Activated T-cell treated with anti-CD3 and anti-CD28 coated beads for 1 hour (primary cell): Measurements from ENCODE around the gene SRPK3.

Experiments
- DNase-seq: peaks from one replicate; pipeline ENCODE4 v3.0.0-alpha.2; 2020; ENCODE audit warnings: low read depth

SRPK3 gene

DNA sequence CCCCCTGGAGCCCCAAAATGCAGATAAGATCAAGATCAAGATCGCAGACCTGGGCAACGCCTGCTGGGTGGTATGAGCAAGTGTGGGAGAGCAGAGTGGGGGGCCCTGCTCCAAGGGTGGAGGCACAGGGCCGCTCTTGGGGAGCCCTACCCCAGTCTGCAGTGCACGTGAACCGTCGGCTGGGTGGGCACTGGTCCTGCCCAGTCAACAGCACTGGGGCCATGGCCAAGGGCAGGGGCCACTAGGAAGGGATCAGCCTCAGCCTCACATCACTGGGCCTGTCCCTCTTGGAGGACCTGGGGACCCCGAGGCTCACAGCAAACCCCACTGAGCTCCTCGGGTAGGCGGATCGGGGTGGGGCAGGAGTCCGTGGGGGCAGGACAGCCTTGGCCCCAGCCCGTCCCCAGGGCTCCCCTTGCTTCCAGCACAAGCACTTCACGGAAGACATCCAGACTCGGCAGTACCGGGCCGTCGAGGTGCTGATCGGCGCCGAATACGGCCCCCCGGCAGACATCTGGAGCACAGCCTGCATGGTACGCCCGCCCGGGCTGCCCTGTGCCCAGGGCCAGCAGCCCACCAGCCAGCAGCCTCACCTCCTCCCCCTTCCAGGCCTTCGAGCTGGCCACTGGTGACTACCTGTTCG is 3.6 kb downstream of the SRPK3 start:
- no peak for DNase-seq

DNA sequence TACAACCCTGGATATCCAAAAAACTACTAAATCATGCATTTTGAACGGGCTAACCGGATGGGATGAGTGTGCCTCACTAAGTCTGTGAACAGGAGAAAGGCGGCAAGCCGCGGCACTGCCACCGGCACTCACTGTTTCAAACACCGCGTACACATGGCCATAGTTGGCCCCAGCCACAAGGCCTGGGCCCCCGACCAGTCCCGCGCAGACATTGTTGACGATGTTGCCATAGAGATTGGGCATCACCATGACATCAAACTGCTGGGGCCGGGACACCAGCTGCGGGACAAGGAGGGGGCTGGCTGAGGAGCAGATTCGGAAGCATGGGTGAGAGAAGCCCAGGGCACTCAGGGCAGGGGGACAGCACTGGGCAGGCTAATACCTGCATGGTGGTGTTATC is 5.8 kb downstream of the SRPK3 start:
- DNase-seq: no peak

DNA sequence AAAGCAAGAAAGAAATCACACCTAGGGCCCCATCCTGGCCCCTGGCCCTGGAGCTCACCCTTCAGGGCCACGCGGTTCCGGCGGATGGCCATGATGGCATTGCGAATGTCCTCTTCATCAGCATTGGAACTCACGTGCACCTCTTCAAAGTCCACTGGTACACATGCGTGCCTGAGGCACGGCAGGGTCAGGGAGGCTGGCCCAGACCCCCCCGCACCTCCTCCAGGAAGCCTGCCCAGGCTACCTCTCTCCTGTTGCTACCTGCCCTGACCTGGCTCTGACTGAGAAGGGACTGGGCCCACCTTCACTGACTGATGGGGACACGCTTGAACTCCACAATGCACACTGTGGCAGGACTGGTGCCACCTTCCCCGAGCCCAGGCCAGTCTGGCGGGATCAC is 8.8 kb downstream of the SRPK3 start:
- DNase-seq: no peak

DNA sequence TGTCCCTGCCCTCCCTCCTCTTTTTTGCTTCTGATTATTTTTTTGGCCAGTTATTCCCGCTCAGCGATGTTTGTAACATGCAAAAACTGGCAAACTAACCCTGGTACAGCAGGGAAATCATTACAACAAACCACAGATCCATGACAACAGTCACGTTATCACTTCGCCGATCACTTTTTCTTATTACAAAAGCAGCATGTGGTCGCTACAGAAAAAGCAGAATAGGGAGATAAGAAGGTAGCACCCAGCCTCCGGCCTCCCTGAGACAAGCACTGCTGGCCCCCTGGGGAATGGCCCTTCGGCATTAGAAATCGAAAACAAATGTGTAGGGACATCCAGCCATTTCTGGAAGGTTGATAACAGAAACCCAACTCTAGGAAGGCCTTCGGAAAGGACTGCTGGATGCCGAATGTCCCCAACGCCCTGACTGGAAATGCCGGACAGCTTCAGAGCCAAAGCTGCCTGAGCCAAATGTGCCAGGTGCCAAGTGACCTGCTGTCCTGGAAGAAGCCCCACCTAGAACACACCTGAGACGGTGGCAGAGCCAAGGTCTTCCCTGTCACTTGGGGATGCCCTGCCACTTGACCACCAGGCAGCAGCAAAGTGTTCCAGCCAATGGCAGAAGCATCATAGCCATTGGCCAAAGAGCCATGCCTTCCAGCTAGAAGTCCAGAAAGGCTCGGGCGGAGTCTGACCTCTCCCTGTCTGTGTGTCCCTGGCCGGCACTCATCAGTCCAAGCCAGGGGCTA is 10.4 kb downstream of the SRPK3 start:
- DNase-seq: no peak

DNA sequence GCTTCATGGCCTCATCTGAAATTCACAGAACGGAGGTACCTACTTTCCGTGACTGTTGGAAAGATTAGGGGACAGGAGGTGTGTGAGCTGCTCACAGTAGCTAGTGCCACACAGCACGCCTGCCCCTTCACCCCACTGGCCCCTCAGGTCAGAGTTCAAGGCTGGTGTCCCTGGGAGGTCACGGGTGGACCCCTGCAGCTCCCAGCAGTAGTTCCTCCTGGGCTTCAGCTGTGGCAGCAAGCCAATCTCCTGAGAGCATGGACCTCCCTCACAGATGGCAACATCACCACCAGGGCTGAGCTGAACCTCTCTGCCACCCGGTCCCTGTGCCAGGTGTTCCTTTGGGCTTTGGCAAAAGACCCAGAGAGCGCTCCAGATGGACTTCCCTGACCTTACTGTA is 11.5 kb downstream of the SRPK3 start:
- no peak for DNase-seq

DNA sequence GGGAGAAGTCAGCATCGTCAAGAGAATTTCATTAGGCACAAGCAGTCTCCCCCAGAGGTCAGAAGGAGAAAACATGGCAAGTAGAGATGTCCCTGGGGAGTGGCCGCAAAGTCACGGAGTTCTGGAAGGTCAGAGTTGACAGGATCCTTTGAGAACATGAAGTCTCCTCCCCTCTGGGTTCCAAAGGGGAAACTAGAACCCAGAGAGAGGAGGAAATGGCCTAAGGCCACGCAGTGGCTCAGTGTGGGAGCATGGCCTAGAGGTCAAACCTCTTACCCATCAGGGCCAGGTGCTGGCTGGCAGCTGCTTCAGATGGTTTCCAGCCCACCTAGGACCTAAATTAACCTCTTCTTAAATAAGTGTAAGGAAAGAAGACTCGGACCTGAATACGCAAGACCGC is 12.4 kb downstream of the SRPK3 start:
- no peak for DNase-seq

DNA sequence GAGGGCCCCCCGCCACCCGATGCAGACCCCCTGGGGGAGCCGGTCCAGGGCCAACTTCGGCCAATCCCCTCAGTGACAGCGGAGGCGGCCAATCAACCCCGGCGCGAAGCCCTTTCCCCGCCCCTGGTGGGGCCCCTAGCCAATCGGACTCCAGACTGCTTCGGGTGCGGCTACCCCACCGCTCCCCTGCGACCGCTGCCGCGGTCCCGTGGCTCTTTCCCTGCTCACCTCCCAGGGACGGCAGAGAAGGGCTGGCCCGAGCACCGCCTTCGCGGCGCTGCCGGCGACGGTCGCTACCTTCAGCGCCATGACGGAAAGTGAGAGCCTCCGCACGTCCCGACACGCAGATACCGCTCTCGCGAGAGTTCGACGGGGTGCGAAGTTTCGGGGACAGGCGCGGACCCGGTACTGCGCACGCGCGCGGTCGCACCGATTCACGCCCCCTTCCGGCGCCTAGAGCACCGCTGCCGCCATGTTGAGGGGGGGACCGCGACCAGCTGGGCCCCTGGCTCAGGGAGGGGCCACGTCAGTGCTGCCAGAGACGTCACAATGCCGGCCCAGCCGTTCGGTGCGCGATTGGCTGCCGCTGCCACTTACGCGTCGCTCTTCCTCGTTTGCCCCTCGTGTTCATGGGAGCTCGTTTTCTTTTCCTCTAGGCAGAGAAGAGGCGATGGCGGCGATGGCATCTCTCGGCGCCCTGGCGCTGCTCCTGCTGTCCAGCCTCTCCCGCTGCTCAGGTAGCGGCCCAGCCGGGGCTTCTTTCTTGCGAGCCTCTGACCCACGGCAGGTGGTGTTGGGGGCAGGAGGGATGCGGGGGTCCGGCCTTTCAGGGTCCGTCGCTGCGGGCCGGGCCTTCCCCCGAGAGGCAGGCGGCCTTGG is 13.4 kb downstream of the SRPK3 start, which contains the start of the genes IDH3G and SSR4:
Gene IDH3G, minus strand, starts transcription at position 358 of the 879 bp plus-strand sequence. Its CDS starts 49 bp downstream, at position 309.
Gene SSR4, plus strand, starts transcription at position 651 of the 879 bp plus-strand sequence. Its CDS starts 20 bp downstream, at position 671.
- peak; percentile 87 for DNase-seq

DNA sequence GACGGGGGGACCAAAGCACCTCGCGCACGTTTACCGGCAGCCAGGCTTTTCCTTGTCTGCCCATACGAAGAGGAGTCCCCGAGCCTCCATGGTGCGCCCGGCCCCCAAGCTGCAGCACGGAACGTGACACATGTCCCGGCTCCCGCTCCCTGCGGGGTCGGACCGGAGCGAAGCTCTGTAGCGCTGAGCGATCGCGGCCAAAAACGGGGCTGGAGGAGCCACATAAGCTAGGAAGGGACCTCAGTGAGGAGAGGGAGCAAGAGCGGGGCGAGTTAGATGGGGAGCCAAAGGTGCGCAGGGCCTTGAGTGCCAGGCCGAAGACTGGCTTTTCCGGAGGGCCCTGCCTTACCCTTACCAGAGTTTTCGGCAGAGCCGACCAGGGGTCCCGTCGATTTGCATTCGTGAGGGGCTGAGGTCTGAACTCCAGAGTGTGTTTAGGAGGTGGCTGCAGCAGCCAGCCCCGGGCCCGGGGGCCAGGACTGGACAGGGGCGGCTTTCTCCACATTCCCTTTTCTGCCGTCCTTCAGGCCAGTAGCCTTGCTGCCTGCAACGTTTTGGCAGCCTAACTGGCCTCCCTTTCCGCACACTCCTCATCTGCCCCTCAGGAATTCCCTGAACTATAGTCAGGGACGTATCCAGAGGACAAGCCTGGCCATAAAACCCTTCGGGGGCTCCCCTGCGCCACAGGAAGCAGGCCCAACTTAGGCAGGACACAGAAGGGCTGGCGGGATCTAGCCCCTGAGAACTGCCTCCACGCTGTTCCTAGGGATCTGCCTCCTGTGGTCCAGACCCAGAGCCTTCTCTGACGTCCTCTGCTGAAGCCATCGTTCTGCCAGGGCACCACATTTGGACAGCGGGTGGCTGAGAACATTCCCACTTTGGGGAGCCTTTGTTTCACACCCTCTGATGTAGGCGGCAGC is 14.3 kb downstream of the SRPK3 start:
- DNase-seq: peak; percentile 11

DNA sequence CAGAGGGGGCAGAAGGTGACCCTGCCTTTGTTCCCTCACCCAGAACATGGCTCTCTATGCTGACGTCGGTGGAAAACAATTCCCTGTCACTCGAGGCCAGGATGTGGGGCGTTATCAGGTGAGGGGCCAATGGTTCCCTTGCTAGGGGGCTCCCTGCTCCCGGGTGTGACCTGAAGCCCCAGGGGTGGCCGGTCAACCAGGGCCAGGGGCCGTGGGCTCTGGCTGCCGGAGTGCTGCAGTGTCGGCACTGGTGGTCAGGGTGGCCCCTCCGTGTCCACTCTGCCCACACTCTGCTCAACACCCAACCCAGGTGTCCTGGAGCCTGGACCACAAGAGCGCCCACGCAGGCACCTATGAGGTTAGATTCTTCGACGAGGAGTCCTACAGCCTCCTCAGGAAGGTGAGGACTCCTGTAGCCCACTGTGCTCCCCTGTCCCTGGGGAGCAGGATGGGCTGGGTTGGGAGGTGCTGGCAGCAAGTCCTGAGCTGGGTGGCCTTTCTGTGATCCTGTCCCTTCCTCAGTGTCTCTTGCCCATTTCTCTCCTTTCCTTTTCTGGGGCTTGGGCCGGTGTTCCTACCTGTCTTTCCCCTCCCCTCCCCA is 16.7 kb downstream of the SRPK3 start:
- no peak for DNase-seq

DNA sequence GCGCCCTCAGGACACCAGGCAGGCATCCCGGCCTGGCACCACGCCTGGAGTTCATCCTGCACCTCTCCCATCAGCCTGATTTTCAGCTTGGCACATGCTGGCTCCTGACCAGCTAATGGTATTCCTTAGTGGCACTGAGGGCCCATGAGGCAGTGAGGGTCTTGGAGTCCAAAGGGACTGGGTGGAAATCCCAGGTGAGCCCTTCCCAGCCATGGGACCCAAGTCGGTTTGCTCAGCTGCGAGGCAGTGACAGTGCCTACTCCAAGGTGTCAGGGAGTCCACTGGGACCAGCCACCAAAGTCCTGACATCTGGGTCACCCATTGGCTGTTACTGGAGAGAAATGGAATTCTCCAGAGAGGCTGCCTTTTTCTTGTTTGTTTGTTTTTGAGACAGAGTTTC is 18.5 kb downstream of the SRPK3 start:
- no peak for DNase-seq

DNA sequence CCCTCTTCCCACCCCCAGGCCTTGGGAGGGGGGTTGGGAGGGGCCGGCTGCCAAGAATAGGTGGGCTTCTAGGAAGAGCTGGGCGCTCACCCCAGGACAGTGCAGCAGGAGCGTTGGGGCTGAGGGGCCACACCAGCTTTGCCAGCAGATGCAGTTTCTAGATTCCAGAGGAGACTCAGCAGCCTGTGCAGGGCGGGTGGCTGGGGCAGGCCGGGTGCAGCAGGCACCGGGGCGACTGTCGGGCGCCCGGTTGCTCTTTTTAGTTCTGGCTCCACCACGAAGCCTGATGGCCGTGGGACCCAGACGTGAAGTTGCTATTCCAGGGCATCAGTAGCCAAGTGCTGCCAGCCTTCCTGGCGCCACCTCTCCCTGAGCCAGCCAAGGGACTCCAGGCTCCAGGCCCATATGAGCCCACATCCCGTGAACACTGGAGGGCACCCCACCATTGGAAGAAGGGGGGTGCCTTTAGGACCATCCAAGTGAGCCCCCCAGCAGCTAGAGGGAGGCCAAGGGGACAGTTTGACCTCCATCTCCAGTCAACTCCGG is 19.4 kb downstream of the SRPK3 start:
- DNase-seq: no peak

DNA sequence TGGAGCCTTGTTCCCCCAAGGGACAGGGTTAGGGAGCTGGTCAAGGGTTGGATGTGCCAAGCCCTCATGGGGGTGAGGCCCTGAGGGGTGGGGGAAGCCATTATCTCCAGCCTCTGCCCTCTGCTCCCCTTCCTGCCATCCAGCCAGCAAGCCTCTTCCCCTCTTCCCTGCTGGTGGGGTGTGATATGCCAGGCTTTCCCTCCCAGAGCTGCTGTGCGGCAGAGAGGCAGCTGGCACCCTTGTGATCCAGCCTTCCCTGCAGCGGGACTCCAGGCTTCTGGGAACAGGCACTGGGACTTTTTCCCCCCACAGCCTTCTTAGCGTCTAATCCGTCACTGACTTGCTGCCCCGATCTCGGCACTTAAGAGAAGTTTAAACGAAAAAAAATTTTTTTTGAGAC is 19.9 kb downstream of the SRPK3 start:
- no peak for DNase-seq

DNA sequence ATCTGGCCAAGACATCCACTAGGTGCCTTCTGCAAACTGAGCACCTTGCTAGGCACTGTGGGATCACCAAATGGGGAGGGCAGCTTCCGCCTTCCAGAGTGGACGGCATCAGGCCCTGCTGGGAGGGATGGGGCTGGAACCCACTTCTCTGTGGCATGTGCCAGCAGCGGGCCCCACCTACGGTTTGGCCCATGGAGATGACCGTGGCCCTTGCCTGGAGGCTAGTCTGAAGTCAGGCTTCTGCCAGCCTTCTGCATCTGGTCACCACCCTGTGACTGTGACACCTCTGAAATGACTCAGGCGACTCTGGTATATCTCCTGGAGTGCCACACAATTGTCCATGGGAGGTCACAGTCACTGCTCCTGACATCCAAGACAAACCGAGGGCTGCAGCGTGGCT is 20.8 kb downstream of the SRPK3 start:
- DNase-seq: no peak

DNA sequence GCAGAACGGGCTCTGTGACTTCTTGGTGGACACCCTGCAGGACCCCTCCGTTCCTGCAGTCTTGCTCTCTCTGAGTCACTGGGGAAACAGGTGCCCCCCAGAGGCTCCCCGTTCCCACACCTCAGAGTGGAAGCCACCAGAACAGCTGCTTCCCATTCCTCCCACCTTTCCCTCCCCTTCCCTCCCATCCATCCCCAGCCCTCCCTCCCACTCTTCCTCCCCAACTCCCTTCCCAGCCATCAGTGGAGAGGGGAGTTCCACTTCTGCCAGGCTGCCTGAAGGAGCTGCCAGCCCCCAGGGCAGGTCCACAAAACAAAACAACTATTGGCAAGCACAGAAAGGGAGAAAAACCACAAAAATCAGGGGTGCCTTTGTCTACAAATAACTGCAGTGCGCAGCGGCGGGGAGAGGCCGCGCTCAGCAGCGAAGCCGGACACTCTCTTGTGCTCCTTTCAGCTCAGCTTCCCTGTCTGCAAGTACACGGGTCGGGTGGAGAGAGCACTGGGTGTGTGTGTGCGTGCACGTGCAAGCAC is 21.7 kb downstream of the SRPK3 start:
- DNase-seq: no peak

DNA sequence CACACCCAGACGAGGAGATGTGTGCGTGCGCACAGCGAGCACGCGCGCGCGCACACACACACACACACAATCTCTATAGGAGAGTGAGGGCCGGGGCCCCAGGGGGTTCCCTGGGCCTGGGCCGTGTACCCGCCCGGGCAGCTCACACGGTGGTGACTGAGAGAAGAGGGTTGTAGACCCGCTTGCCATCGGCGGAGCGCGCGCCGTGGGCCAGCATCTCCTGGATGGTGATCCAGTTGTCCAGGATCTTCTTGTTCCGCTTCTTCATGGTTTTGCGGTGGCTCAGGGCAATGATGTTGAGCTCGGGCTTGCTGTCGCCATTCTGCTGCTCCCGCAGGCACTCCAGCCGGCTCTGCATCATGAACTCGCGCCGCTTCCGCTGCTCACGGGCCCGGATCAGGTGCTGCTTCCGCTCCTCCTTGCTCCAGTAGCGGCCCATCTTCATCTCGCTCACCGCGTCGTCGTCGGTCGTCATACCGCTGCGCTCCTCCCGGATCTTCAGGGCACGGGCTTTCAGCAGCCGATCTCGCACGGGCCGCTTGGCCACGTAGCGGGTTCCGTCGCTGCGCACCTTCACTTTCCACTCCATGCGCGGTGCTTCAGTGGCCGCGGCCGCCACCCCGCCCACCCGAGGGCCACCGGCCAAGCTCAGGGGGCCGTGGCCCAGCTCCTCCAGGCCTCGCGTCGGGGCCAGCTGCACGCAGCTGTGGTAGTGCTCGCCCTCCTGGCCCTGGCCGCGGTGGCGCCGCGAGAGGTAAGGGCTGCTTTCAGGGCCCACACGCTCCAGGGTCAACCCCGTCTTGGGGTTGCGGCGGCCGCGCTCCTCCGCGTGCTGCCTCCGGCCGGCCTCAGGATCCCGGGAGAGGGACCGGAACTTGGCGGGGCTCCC is 22.6 kb downstream of the SRPK3 start:
- DNase-seq: no peak

DNA sequence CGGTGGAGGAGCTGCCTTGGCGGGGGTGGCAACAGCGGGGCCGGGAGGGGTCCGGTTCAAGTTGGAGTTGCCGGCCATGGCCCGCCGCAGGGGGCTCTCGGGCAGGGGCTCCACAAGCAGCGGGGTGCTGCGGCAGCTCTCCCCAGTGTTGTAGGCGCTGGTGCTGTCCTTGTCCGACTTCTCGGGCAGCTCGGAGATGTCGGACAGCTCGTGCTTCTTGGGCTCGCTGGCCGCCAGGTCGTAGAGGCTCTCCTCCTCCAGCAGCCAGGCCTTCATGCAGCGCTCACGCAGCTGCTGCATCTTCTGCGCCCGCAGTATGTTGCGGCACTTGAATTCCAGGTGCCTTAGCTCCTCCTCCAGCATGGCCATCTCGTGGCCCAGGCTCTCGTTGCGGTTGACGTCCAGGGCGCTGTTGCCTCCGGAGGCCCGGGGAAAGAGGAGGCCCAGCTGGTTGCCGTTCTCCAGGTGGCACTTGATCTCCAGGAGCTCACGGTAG is 23.3 kb downstream of the SRPK3 start:
- DNase-seq: no peak

DNA sequence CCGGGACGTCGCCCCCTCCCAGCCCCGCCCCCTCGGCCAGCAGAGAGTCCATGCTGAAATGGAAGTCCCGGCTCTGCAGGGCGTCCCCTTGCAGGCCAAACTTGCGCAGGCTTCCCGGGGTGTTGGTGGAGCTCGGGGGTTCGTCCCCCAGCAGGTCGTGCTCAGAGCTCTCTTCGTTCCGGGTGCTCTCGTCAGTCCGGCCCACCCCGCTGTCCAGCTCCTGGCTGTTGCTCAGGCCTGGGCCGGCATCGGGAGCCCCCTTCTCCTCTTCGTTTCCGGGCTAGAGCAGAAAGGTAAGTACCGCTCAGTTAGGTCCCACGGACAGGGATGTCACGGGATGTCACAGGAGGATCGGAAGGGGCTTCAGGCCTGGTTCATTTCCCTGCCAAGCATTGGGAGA is 23.8 kb downstream of the SRPK3 start:
- DNase-seq: no peak

DNA sequence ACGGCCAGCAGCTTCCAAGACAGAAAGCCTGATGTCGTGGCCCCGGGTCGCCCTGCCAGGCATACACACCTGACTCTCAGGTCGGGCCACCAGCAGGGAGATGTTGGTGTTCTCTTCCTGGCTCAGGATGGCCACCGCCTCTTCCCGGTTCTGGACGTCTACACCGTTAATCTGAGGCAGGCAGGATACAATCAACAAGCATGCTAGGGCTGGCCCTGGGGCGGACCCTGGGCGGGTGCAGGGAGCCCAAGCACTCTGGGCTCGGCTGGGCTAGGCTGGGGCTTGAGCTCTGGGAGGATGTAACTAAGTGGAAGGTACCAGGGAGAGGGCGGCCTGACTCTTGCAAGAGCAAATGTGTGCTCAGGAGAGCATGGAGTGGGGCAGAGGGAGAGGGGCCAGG is 24.6 kb downstream of the SRPK3 start:
- DNase-seq: no peak

DNA sequence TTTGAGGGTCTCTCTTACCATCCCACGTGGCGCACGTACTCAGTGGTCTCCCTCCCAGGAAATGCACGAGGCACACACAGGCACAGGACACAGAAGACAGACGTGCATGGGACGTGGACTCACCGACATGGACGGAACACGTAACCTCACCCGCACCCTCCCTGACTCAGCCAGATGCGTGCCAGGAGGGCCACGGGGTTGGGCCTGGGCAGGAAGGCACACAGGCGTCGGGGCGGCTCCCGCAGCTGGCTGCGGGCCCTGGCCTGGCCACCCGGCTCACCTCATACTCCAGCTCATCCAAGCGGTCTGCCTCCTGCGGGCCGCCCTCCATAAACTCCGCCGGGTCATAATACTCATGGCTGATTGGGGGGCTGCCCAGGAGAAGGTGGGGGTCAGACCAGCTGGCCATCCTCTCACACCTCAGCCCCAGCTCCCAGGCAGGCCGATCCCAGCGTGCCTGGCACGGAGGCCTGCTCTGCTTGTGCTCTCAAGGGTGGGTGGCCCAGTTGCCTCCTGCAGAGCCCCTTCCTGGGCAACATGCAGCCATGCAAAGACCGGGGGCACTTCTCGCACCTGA is 26.2 kb downstream of the SRPK3 start:
- no peak for DNase-seq
